HUES6 (cell line): Measurements from ENCODE around the gene ADSL.

Experiments
- H3K27ac ChIP-seq: 2 replicates; pipeline ENCODE4 v1.7.0; 2013; ENCODE audit warnings: low read depth, mild to moderate bottlenecking, low read length, inconsistent platforms
- H3K27me3 ChIP-seq: 2 replicates; pipeline ENCODE4 v1.6.1; 2013; ENCODE audit warnings: low read length; ENCODE audit not compliant: control insufficient read depth, insufficient read depth
- H3K36me3 ChIP-seq: 2 replicates; pipeline ENCODE4 v1.6.1; 2013; ENCODE audit warnings: low read length; ENCODE audit not compliant: control insufficient read depth, insufficient read depth
- H3K4me1 ChIP-seq: 2 replicates; pipeline ENCODE4 v1.6.1; 2013; ENCODE audit warnings: low read length; ENCODE audit not compliant: control insufficient read depth, insufficient read depth
- H3K4me3 ChIP-seq: 2 replicates; pipeline ENCODE4 v1.5.1; 2013; ENCODE audit warnings: low read depth, low read length
- H3K9ac ChIP-seq: one replicate; pipeline ENCODE4 v1.6.1; 2013; ENCODE audit warnings: mild to moderate bottlenecking, low read length
- H3K9me3 ChIP-seq: 2 replicates; pipeline ENCODE4 v1.6.1; 2013; ENCODE audit warnings: low read depth, low read length; ENCODE audit not compliant: control insufficient read depth, insufficient read depth

The ADSL gene

DNA sequence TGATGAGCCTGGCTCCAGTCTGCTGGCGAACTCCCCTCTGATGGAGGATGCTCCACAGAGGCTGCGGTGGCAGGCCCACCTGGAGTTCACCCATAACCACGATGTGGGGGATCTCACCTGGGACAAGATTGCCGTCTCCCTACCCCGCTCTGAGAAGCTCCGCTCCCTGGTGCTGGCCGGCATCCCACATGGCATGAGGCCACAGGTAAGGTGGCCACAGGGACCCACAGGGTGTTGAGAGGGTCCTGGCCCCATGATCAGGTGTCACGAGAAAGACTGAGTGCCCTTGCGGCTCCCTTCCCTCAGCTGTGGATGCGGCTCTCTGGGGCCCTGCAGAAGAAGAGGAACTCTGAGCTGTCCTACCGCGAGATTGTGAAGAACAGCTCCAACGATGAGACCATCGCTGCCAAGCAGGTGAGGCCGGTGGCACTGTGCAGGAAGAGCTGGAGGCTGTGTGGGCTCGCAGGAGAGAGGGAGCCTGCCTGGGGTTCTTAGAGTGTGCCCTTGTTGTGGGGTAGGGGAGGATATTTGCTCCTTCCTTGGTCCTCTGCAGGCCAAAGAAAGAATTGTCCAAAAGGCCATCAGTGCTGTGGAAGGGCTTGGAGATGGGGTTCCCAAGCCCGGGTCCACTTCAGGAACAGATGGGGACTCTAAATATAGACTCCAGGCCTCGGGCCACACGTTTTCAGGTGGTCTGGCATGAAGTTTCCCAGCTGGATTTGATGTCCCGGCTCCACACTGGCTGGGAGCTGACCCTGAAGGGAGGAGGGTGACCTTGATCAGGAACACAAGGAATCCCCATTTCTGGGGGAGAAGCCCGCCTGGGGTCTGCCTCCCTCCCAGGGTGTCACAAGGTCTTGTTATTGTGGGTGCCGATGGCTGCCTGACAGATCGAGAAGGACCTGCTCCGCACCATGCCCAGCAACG, 58.2 kb downstream of the ADSL start:
- Histone ChIP-seq H3K9me3 (no peaks in the 10 kb centered on the region), H3K4me3 (no peak overlapping the region), H3K4me1 (no peaks in the 10 kb centered on the region), H3K27ac (no peak overlapping the region), H3K9ac (no peak overlapping the region), H3K36me3 (peaks cover 81% of the 10 kb centered on the region), H3K27me3 (no peaks in the 10 kb centered on the region)

DNA sequence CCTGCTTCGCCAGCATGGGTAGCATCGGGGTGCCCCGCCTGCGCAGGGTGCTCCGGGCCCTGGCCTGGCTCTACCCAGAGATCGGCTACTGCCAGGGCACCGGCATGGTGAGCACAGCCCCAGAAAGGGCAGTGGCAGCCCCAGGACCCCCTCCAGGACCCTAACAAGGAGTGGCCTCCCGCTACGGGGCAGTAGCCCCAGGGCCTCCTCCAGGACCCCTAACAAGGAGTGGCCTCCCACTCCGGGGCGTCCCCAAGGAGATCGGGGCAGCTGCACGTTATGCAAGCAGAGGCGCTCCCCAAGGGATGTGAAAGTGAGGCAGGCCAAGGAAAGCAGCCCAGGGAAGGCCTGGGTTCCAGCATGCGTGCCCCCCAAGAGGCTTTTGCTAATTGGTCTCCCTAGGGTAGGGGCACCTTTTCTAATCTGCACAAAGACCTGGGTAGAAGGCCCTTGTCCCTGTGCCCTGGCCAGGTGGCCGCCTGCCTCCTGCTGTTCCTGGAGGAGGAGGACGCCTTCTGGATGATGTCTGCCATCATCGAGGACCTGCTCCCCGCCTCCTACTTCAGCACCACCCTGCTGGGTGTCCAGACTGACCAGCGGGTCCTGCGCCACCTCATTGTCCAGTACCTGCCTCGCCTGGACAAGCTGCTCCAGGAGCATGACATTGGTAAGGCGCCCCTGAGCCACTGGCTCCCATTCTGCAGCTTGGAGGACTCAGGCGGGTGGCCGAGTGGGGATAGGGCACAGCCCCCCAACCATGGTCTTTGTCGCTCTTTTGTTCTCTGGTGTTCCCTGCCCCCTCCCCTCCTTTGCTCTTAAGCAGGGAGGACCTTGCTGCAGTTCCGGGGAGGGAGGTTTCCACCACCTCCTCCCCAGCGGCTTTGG, 59.1 kb downstream of the ADSL start:
- Histone ChIP-seq H3K27me3 (no peaks in the 10 kb centered on the region), H3K27ac (no peak overlapping the region), H3K4me1 (no peaks in the 10 kb centered on the region), H3K4me3 (no peak overlapping the region), H3K9me3 (no peaks in the 10 kb centered on the region), H3K9ac (no peak overlapping the region), H3K36me3 (peaks cover 90% of the 10 kb centered on the region)

DNA sequence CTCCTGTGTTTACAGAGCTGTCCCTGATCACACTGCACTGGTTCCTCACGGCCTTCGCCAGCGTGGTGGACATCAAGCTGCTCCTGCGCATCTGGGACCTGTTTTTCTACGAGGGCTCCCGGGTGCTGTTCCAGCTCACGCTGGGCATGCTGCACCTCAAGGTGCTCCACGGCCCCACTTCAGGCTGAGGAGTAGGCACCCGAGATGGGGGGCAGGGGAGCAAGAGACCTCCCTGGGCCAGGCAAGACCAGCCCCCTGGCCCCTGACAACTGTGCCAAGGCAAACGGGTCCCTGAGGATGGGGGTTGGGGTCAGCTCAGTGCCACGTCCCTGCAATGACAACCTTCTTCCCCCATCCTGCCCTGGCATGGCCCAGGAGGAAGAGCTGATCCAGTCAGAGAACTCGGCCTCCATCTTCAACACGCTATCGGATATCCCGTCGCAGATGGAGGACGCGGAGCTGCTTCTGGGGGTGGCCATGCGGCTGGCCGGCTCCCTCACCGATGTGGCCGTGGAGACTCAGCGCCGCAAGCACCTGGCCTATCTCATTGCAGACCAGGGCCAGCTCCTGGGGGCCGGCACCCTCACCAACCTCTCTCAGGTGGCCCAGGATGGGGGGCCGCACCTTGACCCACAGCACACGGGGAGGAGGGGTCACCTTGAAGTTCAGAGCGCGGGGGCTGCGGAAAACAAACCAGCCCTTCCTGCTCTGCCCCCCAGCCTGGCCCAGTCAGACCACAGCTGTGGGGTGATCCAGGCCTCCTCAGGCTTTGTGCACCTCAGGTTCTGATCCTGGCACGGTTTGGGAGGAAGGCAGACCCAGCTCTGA, 60.0 kb downstream of the ADSL start:
- Histone ChIP-seq H3K27me3 (no peaks in the 10 kb centered on the region), H3K27ac (no peak overlapping the region), H3K36me3 (peaks cover 94% of the 10 kb centered on the region), H3K9me3 (no peaks in the 10 kb centered on the region), H3K4me3 (no peak overlapping the region), H3K9ac (no peak overlapping the region), H3K4me1 (no peaks in the 10 kb centered on the region)

DNA sequence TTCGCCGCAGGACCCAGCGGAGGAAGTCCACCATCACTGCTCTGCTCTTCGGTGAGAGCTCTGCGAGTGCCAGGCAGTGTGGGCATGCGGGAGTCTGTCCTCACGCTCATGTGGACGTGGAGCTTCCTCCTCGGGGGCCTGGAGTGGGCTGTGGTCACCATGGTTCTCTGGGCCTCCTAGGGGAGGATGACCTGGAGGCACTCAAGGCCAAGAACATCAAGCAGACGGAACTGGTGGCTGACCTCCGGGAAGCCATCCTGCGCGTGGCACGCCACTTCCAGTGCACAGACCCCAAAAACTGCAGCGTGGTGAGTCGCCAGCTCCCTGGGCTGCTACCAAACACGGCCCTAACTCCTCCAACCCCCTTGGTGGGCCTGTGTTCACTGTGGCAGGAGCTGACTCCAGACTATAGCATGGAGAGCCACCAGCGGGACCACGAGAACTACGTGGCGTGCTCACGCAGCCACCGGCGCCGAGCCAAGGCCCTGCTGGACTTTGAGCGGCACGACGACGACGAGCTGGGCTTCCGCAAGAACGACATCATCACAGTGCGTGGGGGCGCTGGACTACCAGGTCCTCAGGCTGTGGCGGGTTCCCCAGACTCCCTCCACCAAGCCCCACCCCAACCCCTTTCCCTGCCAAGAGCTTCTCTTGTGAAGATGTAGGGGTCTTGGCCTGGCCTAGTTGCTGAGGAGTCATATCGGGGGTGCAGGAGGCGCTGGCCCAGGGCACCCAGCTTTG, 60.9 kb downstream of the ADSL start:
- Histone ChIP-seq H3K36me3 (peaks cover 94% of the 10 kb centered on the region), H3K4me3 (no peak overlapping the region), H3K27ac (no peak overlapping the region), H3K9me3 (no peaks in the 10 kb centered on the region), H3K9ac (no peak overlapping the region), H3K27me3 (no peaks in the 10 kb centered on the region), H3K4me1 (no peaks in the 10 kb centered on the region)

- Histone ChIP-seq H3K27me3 (no peaks in the 10 kb centered on the region), H3K36me3 (peaks cover 92% of the 10 kb centered on the region), H3K4me1 (no peaks in the 10 kb centered on the region), H3K4me3 (no peak overlapping the region), H3K9ac (no peak overlapping the region), H3K27ac (no peak overlapping the region), H3K9me3 (no peaks in the 10 kb centered on the region)
Measured at GRCh38 chr22:40407831-40408717, 61.8 kb downstream of the ADSL start.

GRCh38 chr22:40408718-40409612, 62.7 kb downstream of the ADSL start:
- Histone ChIP-seq H3K36me3 (peaks cover 86% of the 10 kb centered on the region), H3K4me3 (no peak overlapping the region), H3K9me3 (no peaks in the 10 kb centered on the region), H3K27ac (no peak overlapping the region), H3K9ac (no peak overlapping the region), H3K27me3 (no peaks in the 10 kb centered on the region), H3K4me1 (no peaks in the 10 kb centered on the region)

DNA sequence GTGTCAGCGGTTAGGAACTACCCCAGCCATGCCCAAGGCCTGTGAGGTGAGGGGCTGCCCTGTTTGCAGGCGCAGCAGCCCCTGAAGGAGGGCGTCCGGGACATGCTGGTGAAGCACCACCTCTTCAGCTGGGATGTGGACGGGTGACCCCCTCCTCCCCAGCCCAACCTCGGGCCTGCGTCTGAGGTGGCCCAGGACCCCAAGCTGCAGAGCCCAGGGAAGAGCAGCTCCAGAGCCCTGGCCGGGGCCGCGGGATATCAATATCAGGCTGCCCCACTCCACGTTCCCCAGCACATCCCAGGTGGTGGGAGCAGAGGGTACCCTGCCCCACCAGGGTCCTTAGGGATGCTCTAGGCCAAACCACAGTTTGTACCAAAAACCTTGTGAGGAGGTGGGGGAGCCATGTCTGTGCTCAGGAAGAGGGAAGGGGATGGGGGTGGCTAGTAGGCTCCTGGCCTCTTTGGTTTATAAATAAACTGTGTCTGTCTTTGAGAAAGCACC, 63.4 kb downstream of the ADSL start:
- no peaks in the 10 kb centered on the region for H3K4me1 ChIP-seq
- H3K9ac ChIP-seq, result no peak overlapping the region
- H3K27me3 ChIP-seq, result no peaks in the 10 kb centered on the region
- no peak overlapping the region for H3K27ac ChIP-seq
- H3K9me3 ChIP-seq, result no peaks in the 10 kb centered on the region
- peaks cover 79% of the 10 kb centered on the region for H3K36me3 ChIP-seq
- H3K4me3 ChIP-seq, result no peak overlapping the region

GRCh38 chr22:40410272-40410671, 64.0 kb downstream of the ADSL start:
- Histone ChIP-seq H3K27ac (no peak overlapping the region), H3K4me1 (no peaks in the 10 kb centered on the region), H3K27me3 (no peaks in the 10 kb centered on the region), H3K4me3 (no peak overlapping the region), H3K9ac (no peak overlapping the region), H3K9me3 (no peaks in the 10 kb centered on the region), H3K36me3 (peaks cover 73% of the 10 kb centered on the region)
